HG03095 (cell line): Measurements from ENCODE around the gene PI4KB.

Experiments used
- ATAC-seq: cut with Tn5 transposase; IDR thresholded peaks from one replicate; pipeline ENCODE4 v1.9.1; 2021; ENCODE audit warnings: moderate library complexity; ENCODE audit not compliant: unreplicated experiment

The PI4KB gene

GRCh38 chr1:151312826-151313225 lies 14.4 kb downstream of the PI4KB start:
- ATAC-seq, result no peak

- no peak for ATAC-seq
These were observed 14.8 kb downstream of the PI4KB start for GRCh38 chr1:151312411-151312810.

GRCh38 chr1:151311589-151312331 lies 15.5 kb downstream of the PI4KB start:
- no peak for ATAC-seq

GRCh38 chr1:151311011-151311410 lies 16.2 kb downstream of the PI4KB start:
- ATAC-seq, result no peak

- ATAC-seq, result no peak
These were observed 17.3 kb downstream of the PI4KB start for GRCh38 chr1:151309811-151310323.

- no peak for ATAC-seq
These were observed 32.3 kb downstream of the PI4KB start for GRCh38 chr1:151294742-151295462.

GRCh38 chr1:151293093-151293492 lies 34.1 kb downstream of the PI4KB start:
- ATAC-seq, result no peak

- ATAC-seq, result no peak
These were observed 34.8 kb downstream of the PI4KB start for GRCh38 chr1:151292207-151293030.

- no peak for ATAC-seq
These were observed 36.4 kb downstream of the PI4KB start for GRCh38 chr1:151290709-151291303.

GRCh38 chr1:151289991-151290708 lies 37.1 kb downstream of the PI4KB start:
- ATAC-seq, result no peak

GRCh38 chr1:151289080-151289935 lies 37.9 kb downstream of the PI4KB start:
- ATAC-seq, result no peak

- no peak for ATAC-seq
These were observed 38.7 kb downstream of the PI4KB start for GRCh38 chr1:151288502-151288901.

GRCh38 chr1:151287767-151288500 lies 39.3 kb downstream of the PI4KB start:
- no peak for ATAC-seq

- ATAC-seq, result no peak
These were observed 39.9 kb downstream of the PI4KB start for GRCh38 chr1:151287341-151287699.

- no peak for ATAC-seq
These were observed 40.4 kb downstream of the PI4KB start for GRCh38 chr1:151286619-151287340.

GRCh38 chr1:151284013-151284577 lies 43.1 kb downstream of the PI4KB start:
- ATAC-seq, result no peak

- no peak for ATAC-seq
These were observed 44.1 kb downstream of the PI4KB start for GRCh38 chr1:151282883-151283725.
